ENCODE measurements around the gene LHX1.

The LHX1 gene

GRCh38 chr17:36942019-36942599 is 4.8 kb downstream of the LHX1 start:
- H3K4me1 Mint-ChIP-seq = peaks cover 46% of the 10 kb centered on the region
- peaks cover 58% of the 10 kb centered on the region for H3K27me3 Mint-ChIP-seq
- H3K27ac Mint-ChIP-seq = no peak overlapping the region
- peak overlapping the region; percentile 5 for H3K4me3 Mint-ChIP-seq
- no peaks in the 10 kb centered on the region for H3K36me3 Mint-ChIP-seq
- no peaks in the 10 kb centered on the region for H3K9me3 Mint-ChIP-seq

- H3K9me3 Mint-ChIP-seq = no peaks in the 10 kb centered on the region
- no peak overlapping the region for H3K4me3 Mint-ChIP-seq
- H3K36me3 Mint-ChIP-seq = no peaks in the 10 kb centered on the region
- no peak overlapping the region for H3K27ac Mint-ChIP-seq
- H3K27me3 Mint-ChIP-seq = peaks cover 57% of the 10 kb centered on the region
- H3K4me1 Mint-ChIP-seq = peaks cover 41% of the 10 kb centered on the region
Measured at GRCh38 chr17:36942631-36943125, 5.4 kb downstream of the LHX1 start.

- Mint-ChIP-seq H3K4me1 (peaks cover 41% of the 10 kb centered on the region), H3K9me3 (no peaks in the 10 kb centered on the region), H3K36me3 (no peaks in the 10 kb centered on the region), H3K4me3 (peak overlapping the region; percentile 31), H3K27me3 (peaks cover 49% of the 10 kb centered on the region), H3K27ac (peak overlapping the region; percentile 2)
Measured at GRCh38 chr17:36943250-36944191, 6.2 kb downstream of the LHX1 start.

- H3K4me1 Mint-ChIP-seq = peaks cover 38% of the 10 kb centered on the region
- peaks cover 3% of the 10 kb centered on the region for H3K36me3 Mint-ChIP-seq
- H3K27me3 Mint-ChIP-seq = peaks cover 45% of the 10 kb centered on the region
- no peaks in the 10 kb centered on the region for H3K9me3 Mint-ChIP-seq
- no peak overlapping the region for H3K4me3 Mint-ChIP-seq
- no peak overlapping the region for H3K27ac Mint-ChIP-seq
Measured at GRCh38 chr17:36944553-36944952, 7.3 kb downstream of the LHX1 start.

GRCh38 chr17:36945140-36945539 is 7.9 kb downstream of the LHX1 start:
- Mint-ChIP-seq H3K9me3 (no peaks in the 10 kb centered on the region), H3K36me3 (peaks cover 9% of the 10 kb centered on the region), H3K27ac (no peak overlapping the region), H3K27me3 (peaks cover 41% of the 10 kb centered on the region), H3K4me1 (peaks cover 39% of the 10 kb centered on the region), H3K4me3 (no peak overlapping the region)

GRCh38 chr17:36945959-36946725 is 8.9 kb downstream of the LHX1 start:
- H3K27ac Mint-ChIP-seq = no peak overlapping the region
- no peaks in the 10 kb centered on the region for H3K9me3 Mint-ChIP-seq
- H3K4me3 Mint-ChIP-seq = no peak overlapping the region
- peaks cover 43% of the 10 kb centered on the region for H3K4me1 Mint-ChIP-seq
- H3K36me3 Mint-ChIP-seq = peaks cover 13% of the 10 kb centered on the region
- H3K27me3 Mint-ChIP-seq = peaks cover 32% of the 10 kb centered on the region

- Mint-ChIP-seq H3K27ac (no peak overlapping the region), H3K4me1 (peaks cover 43% of the 10 kb centered on the region), H3K9me3 (no peaks in the 10 kb centered on the region), H3K36me3 (peaks cover 13% of the 10 kb centered on the region), H3K27me3 (peaks cover 26% of the 10 kb centered on the region), H3K4me3 (no peak overlapping the region)
Measured at GRCh38 chr17:36946726-36947091, 9.4 kb downstream of the LHX1 start.

GRCh38 chr17:36947922-36948716 is 10.8 kb downstream of the LHX1 start:
- Mint-ChIP-seq H3K36me3 (peaks cover 26% of the 10 kb centered on the region), H3K4me3 (peak overlapping the region; percentile 100), H3K27me3 (peaks cover 25% of the 10 kb centered on the region), H3K27ac (peak overlapping the region; percentile 64), H3K4me1 (peaks cover 56% of the 10 kb centered on the region), H3K9me3 (no peaks in the 10 kb centered on the region)

- Mint-ChIP-seq H3K4me1 (peaks cover 54% of the 10 kb centered on the region), H3K27ac (peak within 1 kb of the TSS; percentile 91), H3K27me3 (peaks cover 21% of the 10 kb centered on the region), H3K36me3 (peaks cover 29% of the 10 kb centered on the region), H3K9me3 (no peaks in the 10 kb centered on the region), H3K4me3 (peak within 1 kb of the TSS; percentile 100)
Measured at GRCh38 chr17:36948717-36949460, 11.6 kb downstream of the LHX1 start, which contains the start of gene AATF. Gene AATF, plus strand, starts transcription at chr17:36948954. Its CDS starts 172 bp downstream, at chr17:36949126.

- no peaks in the 10 kb centered on the region for H3K9me3 Mint-ChIP-seq
- peak overlapping the region; percentile 100 for H3K4me3 Mint-ChIP-seq
- H3K27me3 Mint-ChIP-seq = peaks cover 19% of the 10 kb centered on the region
- H3K4me1 Mint-ChIP-seq = peaks cover 59% of the 10 kb centered on the region
- peak overlapping the region; percentile 91 for H3K27ac Mint-ChIP-seq
- H3K36me3 Mint-ChIP-seq = peaks cover 31% of the 10 kb centered on the region
Measured at GRCh38 chr17:36949461-36949927, 12.2 kb downstream of the LHX1 start.

- peaks cover 13% of the 10 kb centered on the region for H3K27me3 Mint-ChIP-seq
- H3K9me3 Mint-ChIP-seq = no peaks in the 10 kb centered on the region
- no peak overlapping the region for H3K27ac Mint-ChIP-seq
- peaks cover 34% of the 10 kb centered on the region for H3K36me3 Mint-ChIP-seq
- peaks cover 65% of the 10 kb centered on the region for H3K4me1 Mint-ChIP-seq
- peak overlapping the region; percentile 100 for H3K4me3 Mint-ChIP-seq
Measured at GRCh38 chr17:36950027-36950426, 12.8 kb downstream of the LHX1 start.

GRCh38 chr17:36951084-36951789 is 14.0 kb downstream of the LHX1 start:
- no peak overlapping the region for H3K27ac Mint-ChIP-seq
- H3K4me1 Mint-ChIP-seq = peaks cover 72% of the 10 kb centered on the region
- H3K36me3 Mint-ChIP-seq = peaks cover 37% of the 10 kb centered on the region
- peak overlapping the region; percentile 100 for H3K4me3 Mint-ChIP-seq
- H3K9me3 Mint-ChIP-seq = no peaks in the 10 kb centered on the region
- H3K27me3 Mint-ChIP-seq = peaks cover 9% of the 10 kb centered on the region

GRCh38 chr17:36971508-36971907 is 34.2 kb downstream of the LHX1 start:
- no peak overlapping the region for H3K4me3 Mint-ChIP-seq
- peaks cover 21% of the 10 kb centered on the region for H3K36me3 Mint-ChIP-seq
- H3K27me3 Mint-ChIP-seq = no peaks in the 10 kb centered on the region
- no peak overlapping the region for H3K27ac Mint-ChIP-seq
- H3K9me3 Mint-ChIP-seq = no peaks in the 10 kb centered on the region
- H3K4me1 Mint-ChIP-seq = peaks cover 82% of the 10 kb centered on the region
